ENCODE results near the gene TOMM40L. TPM values are rescaled to one million over a fixed set of nuclear protein-coding genes. Genes with fewer than 3 reads are reported as not detected.
"Not testable (repeated sequence)": the region's sequence is repeated elsewhere in the genome, so short reads cannot be mapped to it uniquely, and the experiment has no call there.

TOMM40L gene
- total RNA-seq, 1 experiment from 2014 or later = 8.4 TPM

- no peak for DNase-seq (ENCODE audit: low read depth)
Observed at GRCh38 chr1:161220002-161220401, 5.9 kb upstream of the TOMM40L start.

- no peak for DNase-seq (ENCODE audit: low read depth)
Observed at GRCh38 chr1:161222175-161223019, 3.5 kb upstream of the TOMM40L start.

DNA sequence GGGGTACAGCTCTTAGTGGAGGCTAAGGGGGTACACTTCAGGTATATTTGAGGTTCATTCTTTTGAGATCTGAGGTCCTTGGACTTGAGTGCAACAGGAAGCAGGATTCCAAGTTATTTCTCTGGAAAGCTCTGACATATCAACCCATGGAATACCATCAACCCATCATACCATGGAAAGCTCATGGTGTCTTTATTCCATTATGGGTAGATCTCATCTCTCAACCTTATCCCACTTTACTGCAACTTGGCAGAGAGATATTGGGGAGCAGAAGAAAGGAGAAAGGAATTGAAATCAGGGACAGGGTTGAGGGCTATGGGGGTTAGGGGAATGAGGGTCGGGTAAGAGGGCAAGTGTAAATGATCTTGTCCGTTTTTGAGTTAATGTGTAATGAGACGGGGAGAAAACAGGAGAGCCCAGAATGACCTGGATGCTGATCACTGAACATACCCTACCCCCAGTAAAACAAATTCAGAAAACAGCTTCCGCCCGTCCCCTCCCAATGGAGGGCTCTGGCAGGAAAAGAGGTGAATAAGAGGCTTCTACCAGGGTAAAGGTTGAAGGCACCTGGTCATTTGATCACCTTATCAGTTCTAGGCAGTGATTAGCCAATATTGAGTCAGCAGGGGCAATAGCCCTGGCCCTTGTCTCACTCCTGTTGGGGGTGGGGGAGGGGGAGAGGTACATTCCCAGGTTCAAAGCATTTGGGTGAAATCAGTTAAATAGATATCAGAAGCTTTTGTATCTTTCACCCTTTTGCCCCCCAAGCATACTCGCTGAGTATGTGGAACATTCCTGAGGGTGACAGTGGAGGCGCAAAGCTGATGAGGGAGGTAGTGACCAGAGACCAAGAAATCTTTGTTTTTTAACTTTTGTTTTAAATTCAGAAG, 1.8 kb upstream of the TOMM40L start:
- DNase-seq (ENCODE audit: low read depth) = no peak

GRCh38 chr1:161224695-161225087, 1.2 kb upstream of the TOMM40L start:
- not testable (repeated sequence) for DNase-seq (ENCODE audit: low read depth)

DNA sequence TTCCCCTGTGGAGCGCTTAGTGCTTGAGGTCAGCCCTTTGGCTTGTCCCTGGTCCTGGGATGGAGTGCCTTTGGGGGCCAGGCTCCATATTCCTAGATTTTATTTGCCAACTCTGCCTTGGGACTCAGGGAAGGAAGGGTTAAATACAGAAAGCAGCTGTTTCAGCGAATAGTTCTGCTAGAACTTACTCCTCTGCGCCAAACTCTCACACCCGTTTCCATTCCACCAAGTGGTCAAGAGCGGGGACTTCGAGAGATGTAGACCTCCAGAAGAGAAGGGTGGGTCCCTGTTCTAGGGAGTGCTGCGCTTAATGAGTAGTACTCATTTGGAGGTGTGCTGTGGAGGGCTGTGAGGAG, 704 bp upstream of the TOMM40L start:
- no peak for DNase-seq (ENCODE audit: low read depth)

DNA sequence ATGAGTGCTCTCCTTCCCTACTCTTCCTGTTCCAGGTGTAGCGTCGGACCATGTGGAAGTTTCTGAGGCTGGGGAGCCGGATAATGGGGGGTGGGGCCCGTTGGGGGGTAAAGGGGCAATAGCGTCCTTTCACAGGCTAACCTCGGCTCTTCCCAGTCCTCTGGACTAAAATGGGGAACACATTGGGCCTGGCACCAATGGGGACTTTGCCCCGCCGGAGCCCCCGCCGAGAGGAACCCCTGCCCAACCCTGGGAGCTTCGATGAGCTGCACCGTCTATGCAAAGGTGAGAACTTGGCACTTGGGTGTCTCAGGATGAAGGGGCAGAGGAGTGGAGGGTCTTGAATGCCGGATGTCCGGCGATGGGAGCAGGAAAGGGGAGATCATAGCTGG, 456 bp downstream of the TOMM40L start:
- DNase-seq (ENCODE audit: low read depth) = no peak

DNA sequence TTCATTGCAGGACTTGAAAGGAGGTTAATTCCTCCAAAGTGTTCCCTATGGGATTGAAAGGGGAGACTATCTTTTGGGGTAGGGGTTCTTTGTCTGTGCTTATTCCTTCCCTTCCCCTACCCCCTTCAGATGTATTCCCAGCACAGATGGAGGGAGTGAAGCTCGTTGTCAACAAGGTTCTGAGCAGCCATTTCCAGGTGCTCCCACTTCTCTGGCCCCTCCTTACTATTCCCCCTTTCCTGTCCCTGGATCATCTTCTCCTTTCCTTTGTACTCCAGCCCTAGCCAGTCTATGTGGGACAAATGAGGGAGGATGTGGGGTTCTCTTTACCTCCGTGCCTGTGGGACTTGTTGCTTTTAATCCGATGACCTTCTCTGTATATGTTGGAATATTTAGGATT, 899 bp downstream of the TOMM40L start:
- no peak for DNase-seq (ENCODE audit: low read depth)

- DNase-seq (ENCODE audit: low read depth) = peak; percentile 67
Observed at GRCh38 chr1:161227196-161227871, 1.5 kb downstream of the TOMM40L start.

DNA sequence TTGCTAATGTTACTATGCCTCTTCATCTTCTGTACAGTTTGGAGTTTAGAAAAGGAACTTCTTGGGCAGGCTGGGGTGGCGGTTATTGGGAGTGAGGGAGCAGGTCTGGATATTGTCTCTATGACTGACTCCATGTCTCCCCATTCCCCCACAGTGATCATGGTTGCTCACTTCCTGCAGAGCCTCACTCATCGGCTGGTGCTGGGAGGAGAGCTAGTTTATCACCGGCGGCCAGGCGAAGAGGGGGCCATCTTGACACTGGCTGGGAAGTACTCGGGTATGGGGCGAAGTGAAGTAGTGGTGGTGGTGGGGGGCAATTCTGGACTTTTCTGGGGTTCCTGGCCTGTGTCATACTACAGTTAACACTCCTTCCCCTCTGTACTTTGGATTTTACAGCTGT, 2.2 kb downstream of the TOMM40L start:
- DNase-seq (ENCODE audit: low read depth) = no peak

DNA sequence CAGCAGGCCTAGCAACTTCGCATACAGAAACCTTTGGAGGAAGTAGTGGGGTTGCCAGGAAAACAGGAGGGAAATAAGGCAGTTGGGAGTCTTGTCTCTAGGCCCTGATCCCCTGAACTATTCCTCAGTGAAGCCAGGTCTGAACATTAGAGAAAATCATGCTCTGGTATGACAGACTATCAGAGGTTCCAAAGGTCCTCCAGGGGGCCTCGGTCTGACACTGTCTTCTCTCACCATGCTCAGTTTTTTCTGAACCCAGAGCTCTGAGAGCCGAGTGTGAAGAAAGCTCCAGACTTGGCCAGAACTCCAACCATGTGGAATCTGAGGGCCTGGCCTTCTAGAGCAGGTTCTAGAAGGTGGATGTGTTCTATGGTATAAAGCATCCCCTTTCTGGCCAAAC, 4.0 kb downstream of the TOMM40L start:
- no peak for DNase-seq (ENCODE audit: low read depth)

- no peak for DNase-seq (ENCODE audit: low read depth)
Observed at GRCh38 chr1:161230762-161231161, 4.9 kb downstream of the TOMM40L start.

GRCh38 chr1:161233102-161233501, 7.2 kb downstream of the TOMM40L start:
- no peak for DNase-seq (ENCODE audit: low read depth)

DNA sequence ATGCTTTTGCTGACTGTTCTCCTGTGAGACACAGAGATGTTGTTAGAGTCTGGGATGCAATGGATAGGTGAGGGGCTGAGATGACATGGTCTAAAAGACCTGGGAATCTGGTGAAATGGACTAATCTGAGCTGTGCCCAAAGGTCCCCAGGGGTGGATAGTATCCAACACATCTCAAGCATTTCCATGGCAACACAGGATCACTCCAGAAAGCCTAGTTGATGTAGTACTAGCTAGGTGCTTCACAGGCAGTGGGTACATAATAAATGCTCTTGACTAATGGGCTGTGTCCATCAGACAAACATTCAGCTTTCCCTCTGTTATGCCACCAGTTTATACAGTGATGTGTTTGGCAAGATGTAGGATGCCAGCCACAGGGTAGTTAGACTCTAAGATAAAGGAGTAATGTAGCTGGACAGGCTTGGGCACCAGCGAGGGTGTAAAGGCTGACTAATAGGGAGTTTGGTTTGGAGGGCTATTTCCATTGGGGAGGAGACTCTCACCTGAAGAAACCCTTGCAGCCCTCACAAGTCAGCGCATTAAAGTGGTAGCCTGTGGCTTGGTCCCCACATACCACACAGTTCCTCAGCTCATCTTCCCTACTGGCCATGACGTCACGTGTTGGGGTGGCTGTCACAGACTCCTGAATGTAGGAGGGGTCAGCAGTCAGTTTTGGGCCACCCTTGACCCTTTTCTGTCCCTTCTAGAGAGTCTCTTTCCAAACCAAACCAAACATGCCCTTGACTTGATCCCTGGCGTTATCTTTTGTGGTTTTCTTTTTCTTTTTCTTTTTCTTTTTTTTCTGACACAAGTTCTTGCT, 10.3 kb downstream of the TOMM40L start:
- no peak for DNase-seq (ENCODE audit: low read depth)

DNA sequence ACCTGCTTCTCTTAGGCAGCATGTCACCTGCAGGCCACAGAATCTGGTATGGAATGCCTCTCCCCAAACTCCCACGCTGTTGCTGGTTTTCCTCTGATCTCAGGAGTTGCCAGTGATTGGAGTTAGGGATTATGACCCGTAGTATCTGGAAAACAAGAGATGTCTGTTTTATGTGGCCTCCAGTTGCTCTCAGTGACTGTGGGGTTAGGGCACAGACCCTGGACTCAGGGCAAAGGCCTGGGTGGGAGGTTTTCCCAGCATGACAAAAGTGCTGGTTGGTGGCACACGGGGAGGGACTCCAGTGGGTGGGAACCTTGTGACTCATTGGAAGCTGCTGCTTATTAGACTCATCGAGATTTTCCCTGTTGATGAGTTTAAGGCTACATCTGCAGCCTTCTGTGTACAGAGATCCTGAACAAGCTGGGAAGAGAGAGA, 12.2 kb downstream of the TOMM40L start, which contains the start of gene NR1I3:
NR1I3 (minus strand) TSS at position 165 of the 435 bp plus-strand sequence. CDS start 1,638 bp downstream, outside the sequence.
- peak; percentile 10 for DNase-seq (ENCODE audit: low read depth)

DNA sequence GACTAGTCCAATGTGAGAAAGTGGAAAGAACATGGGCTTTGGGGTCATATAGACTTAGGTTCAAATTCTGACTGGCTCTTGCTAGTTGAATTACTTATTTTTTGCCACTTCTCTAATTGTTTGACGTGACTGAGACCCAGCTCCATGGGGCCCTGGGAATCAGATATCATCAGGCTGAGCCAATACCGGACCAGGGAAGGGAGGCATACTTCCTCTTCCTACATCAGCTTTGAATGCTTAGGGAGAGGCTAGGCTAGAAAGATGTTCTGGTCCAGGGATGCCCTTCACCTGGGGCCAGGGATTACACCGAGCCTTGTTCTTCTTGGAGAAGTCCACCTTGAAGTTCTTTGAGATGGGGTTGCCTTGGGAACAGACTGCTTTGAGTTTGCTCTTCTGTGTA, 15.8 kb downstream of the TOMM40L start:
- DNase-seq (ENCODE audit: low read depth) = no peak

DNA sequence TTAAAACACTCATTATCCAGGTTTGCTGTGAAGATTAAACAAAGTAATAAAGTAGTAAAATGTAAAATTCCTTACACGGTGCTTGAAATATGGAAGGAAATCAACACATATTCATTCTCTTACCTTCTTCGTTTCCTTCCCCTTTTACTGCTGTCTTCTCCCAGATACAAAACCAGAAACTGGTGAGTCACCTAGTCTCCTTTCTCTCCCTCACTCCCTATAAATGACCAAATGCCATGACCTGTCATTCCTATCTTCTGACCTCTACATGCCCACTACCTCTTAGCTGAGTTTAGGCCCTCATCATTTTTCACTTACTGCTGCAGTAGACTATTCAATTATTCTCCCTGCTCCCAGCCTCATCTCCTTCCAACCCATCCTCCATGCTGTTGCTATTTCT, 16.5 kb downstream of the TOMM40L start:
- no peak for DNase-seq (ENCODE audit: low read depth)

DNA sequence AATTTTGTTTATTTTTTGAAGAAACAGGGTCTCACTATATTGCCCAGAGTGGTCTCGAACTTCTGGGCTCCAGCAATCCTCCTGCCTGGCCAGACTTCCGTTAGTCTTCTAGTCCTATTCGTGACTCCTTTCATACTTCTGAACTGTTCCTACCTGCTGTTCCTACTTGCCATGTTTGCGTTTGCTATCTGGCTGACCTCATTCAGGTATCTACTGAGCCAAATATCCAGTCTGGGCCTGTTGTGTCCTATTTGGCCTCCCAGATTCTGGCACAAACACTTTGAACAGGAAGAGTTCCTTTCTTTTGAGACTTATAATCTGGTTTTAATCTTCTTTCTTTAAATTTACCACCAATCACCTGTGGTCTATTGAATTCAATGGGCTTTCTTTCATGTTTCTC, 19.0 kb downstream of the TOMM40L start:
- DNase-seq (ENCODE audit: low read depth) = no peak

DNA sequence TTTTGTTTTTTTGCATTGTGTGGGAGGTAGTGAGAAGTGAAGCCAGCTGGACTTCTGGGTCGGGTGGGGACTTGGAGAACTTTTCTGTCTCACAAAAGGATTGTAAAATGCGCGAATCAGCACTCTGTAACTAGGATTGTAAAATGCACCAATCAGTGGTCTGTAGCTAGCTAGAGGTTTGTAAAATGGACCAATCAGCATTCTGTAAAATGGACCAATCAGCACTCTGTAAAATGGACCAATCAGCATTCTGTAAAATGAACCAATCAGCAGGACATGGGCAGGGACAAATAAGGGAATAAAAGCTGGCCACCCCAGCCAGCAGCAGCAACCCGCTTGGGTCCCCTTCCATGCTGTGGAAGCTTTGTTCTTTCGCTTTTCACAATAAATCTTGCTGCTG, 24.2 kb downstream of the TOMM40L start:
- DNase-seq (ENCODE audit: low read depth) = not testable (repeated sequence)

DNA sequence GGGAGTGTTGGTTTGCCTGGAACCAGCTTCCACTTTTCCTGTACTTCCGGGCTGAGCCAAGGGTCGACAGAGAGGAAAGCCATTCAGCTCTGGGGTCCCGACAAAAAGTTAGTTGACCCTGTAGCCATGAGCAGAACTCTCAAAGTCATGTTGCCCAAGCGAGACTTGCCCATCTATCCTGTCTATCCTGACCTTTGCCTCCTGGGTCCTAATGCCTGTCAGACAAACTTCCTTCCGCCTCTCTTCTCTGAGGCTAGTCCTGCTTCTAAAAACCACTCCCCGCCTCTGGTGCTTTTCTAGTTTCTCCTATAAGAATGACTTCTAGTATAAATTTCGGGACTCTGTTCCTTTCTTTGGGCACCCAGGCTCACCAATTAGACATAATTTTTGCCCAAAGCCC, 25.0 kb downstream of the TOMM40L start:
- DNase-seq (ENCODE audit: low read depth) = no peak

GRCh38 chr1:161251579-161251978, 25.7 kb downstream of the TOMM40L start:
- no peak for DNase-seq (ENCODE audit: low read depth)

DNA sequence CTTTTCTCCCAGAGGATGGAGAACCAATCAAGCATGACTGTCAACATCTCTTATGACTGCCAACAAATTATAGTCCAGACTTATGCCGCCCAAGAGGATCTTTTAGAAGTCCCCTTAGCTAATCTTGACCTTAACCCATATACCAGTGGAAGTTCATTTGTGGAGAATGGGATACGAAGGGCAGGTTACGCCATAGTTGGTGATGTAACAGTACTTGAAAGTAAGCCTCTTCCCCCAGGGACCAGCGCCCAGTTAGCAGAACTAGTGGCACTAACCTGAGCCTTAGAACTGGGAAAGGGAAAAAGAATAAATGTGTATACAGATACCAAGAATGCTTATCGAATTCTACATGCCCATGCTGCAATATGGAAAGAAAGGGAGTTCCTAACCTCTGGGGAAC, 29.4 kb downstream of the TOMM40L start:
- not testable (repeated sequence) for DNase-seq (ENCODE audit: low read depth)
